DND-41 (cell line): ENCODE data around the gene RGPD3.
"Not testable (repeated sequence)": the region's sequence is repeated elsewhere in the genome, so short reads cannot be mapped to it uniquely, and the experiment has no call there.

ENCODE experiments used
- CTCF ChIP-seq: IDR thresholded peaks from 2 replicates; pipeline ENCODE4 v1.5.1; 2012; ENCODE audit warnings: borderline replicate concordance, low read length, moderate library complexity, mild to moderate bottlenecking; ENCODE audit not compliant: poor library complexity, severe bottlenecking; ENCODE audit errors: extremely low read depth
- EZH2 ChIP-seq: IDR thresholded peaks from 3 replicates; pipeline ENCODE4 v1.6.1; 2012; ENCODE audit warnings: borderline replicate concordance, low read depth, mild to moderate bottlenecking, moderate library complexity, low read length, inconsistent platforms; ENCODE audit not compliant: severe bottlenecking

GRCh38 chr2:106381867-106382266 lies 86.3 kb downstream of the RGPD3 start:
- TF ChIP-seq CTCF, EZH2: not testable (repeated sequence)
